NCI-H128 (cell line): ENCODE measurements around the gene GAB4.
"Not testable (repeated sequence)": the region's sequence is repeated elsewhere in the genome, so short reads cannot be mapped to it uniquely, and the experiment has no call there.

ENCODE experiments used
- DNase-seq: peaks from one replicate; lab custom pipeline; 2025; ENCODE audit not compliant: unreplicated experiment; lab: John Stamatoyannopoulos, UW

The GAB4 gene

DNA sequence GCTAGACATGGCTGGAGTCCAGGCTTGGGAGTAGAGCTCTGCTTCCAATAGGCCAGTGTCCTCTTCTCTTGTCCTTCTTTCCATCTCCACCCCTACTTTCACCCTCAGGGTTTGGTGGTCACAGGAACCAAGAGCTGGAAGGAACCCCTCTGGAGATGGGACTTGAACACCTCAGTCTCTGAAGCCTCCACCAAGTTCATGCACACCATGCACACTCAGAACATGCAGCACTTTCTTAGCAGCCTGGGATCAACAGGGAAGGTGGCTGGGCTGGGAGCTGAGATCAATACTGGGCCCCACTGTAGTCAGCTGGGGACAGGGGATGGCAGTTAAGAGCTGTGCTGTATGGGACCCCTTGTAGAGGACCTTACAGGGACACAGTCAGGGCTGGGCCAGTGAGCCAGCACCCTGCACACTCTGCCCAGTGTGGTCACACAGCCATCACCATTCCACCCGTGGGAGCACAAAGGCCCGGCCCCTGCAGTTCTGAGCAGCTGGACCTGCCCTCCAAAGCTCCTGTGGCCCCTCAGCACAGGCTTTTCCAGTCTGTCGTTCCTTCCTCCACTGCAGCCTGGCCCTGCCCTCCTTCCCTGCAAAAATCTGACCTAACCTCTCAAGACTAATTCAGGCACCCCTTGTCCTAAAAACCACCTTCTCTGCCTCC, 47.7 kb downstream of the GAB4 start:
- DNase-seq = no peak

DNA sequence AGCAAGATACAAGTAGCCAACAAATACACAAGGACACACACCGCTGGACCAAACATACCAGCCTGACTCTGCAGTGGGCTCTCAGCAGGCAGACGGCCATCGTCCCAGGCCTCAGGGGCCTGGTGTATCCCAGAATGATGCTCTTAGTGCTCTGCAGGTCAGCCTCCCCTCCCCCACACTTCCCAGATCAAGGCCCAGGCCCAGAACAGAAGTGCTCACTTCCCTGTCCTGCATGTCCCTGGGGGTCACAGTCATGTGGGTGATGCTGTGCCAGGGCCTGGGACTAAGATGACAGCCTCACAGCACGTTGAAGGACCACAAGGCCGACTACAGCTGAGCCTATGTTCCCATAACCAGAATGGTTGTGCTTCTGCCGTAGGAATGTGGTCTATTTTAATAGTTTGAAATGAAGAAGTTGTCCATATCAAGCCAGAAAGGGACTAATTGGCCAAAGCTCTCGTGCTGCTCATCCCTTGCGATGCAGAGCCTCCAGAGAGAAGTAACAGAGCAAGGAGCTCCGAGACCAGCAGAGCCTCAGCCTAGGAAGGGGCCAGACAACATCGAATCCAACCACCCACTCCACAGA, 48.6 kb downstream of the GAB4 start:
- DNase-seq = no peak

DNA sequence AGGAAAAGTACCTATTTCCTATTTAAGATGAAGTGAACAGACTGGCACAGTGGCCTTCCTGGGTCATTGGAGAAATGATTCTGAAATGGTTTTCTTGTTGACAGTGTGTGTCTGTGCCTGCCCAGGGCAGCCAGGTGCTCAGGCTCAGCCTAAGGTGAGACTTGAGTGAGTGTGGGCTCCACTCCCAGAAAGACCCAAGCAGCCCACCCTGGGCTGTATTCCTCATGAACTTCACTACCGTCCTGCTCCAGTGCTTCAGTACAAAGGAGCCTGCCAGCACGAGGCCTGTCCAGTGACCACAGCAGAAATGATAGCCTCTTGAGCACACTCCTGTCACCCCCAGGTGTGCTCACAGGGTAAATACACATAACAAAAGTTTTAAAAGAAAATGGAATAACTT, 49.5 kb downstream of the GAB4 start:
- DNase-seq = no peak

DNA sequence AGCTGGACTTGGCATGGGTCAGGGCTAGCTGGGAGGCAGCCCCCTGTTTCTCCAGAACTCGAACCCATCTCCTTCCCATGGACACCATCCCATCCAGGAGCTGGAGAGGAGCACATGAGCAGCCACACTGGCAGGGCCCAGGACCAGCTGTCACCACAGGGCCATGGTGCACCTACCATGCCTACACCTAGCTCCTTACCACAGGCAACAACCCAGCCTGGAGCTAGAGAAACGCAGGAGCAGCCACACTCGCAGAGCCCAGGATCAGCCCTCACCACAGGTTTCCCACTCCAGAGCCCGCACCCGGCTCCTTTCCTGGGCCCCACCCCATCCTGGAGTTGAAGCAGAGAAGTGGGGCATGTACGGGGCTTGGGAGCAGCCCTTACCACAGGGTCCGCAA, 50.2 kb downstream of the GAB4 start:
- DNase-seq = no peak

DNA sequence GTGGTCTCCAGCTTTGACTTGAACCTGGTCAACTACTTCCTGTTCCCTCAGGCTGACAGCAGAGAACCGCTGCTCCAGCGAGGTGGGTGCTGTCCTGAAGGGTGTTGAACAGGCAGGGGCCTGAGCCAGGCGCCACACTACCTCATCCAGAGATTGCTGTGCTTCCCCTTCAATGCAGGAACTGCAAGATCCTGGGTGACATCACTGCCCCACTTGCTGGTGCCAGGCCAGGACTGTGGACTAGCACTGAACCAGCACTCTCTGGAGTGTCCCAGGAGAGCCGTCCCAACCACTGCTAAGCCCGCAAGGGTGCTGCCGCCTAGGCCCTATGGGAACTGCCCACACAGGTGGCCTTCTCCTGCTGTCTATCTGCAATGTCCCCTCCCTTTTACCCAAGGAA, 51.7 kb downstream of the GAB4 start:
- no peak for DNase-seq

DNA sequence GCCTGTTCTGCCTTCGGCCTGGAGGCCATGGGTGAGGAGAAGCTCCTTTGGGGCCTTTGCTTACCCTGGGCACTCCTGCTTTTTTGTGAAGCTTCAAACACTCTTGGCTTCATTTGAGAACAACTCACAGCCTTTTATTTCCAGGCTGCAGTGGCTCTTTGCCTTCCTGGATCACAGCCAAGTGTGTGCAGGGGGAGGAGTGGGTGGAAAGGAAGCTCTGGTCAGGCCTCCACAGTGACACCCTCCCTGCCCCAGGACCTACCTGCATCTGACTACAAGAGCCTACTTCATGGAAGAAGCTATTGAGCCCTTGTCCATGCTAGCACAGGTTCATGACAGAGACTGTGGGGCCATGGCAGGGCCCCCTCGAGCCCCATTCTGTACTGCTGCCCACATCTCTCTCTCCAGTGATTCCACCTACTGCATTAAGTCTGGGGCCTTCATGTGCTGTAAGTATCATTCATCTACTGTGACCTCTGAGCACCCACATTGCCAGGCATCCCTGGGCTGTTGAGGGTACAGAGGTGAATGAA, 52.3 kb downstream of the GAB4 start:
- no peak for DNase-seq

DNA sequence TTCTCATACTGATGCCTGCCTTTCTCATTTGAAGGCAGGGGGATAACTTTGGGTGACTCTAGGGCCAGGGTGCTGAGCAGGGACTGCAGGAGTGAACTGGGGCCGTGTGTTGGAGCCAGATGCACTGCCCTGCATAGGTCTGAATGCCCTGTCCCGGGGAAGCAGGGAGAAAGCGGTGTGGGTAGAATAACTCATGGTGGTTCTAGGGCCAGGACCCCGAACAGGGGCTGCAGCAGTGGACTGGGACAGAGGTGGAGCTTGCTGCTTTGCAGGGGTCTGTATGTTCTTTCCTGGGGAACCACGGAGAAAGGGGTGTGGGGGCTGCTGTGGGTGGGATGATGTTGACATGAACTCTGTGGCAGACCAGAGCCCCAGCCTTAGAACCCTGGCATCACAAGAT, 52.9 kb downstream of the GAB4 start:
- no peak for DNase-seq

DNA sequence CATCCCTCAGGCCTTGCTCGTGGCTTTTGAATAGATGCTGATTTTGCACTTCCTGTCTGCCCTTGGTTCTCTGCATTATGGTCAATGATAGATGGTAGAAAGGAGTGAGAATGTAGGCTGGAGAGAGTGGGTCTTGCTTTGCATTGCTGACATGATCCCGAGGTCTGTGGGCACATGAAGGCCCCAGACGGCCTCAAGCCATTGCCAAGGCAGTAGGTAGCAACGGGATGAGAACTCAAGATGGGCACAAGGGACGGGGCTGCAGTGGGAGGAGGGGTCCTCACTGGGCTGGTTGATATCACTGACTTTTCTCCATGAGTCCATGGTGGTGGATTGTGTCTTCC, 54.0 kb downstream of the GAB4 start:
- DNase-seq = no peak

DNA sequence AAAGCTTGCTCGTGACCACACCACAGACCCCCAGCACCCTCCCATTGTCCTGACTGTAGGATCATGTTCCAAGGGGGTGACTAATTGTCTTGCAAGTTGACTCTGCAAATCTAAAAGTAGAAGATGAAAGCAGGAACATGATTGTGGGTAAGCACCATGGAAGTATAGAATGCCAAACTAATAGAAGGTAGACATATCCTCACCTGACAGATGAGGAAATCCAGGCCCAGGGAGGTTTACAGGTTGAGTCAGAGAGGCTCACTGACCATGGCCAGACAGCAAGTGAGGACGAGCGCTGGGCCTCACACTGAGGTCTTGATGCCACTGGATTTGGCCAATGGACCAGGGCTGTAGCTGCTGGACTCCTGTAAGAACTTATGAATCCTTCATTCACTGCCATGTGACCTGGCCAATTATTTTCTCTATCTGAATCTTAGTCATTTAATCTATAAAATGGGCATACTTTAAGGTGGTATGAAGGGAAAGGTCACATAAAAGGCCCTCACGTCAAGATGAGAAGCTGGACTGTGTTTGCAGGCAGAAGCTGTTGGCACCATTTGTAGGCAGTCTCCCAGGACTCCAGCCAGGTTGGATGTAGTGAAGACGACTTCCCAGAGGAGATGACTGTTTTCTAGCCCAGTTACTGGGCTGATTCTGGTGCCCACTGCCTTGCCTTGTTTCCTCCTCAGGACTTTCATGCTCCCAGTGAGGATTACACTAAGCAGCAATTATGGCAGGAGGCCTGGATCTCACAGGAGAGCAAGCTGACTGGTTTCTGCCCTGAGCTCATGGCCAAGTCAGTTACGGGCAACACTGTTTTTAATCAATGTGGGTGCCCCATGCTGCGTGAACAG, 54.6 kb downstream of the GAB4 start:
- no peak for DNase-seq

DNA sequence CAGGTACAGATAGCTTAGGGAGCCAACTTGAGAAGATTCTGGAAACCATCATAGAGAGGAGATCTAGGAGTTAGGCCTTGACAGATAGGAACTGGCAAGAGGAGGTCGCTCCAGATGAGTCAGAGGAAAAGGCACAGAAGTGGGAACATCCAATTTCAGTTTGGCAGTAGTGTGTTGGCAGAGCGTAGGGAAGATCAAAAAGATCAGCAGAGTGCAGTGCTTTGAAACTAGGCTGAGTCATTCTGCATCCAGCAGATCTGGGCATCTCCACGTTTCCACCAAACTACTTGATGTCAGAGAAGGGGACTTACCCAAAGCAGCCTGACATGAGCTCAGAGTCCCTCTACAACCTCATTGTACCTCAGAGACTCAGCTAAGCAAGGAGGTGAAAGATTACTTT, 58.5 kb downstream of the GAB4 start:
- no peak for DNase-seq

DNA sequence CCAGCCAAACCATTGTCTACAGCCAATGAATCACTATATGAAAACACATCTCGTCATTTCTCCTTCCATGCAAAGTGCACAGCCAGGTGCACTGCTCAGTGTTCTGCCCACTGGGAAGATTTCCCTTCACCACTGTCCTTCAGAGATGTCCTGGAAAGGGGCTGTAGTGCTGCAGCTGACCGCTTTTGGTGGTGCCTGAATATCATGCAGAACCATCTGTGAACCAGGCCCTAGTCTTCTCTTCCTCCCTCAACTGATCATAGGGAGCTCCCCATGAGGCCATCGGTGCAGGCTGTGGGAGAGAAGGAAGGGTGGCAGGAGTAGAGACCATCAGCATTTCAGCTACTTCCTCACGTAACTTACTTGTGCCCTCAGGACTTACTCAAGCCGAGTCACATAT, 70.2 kb downstream of the GAB4 start:
- no peak for DNase-seq

DNA sequence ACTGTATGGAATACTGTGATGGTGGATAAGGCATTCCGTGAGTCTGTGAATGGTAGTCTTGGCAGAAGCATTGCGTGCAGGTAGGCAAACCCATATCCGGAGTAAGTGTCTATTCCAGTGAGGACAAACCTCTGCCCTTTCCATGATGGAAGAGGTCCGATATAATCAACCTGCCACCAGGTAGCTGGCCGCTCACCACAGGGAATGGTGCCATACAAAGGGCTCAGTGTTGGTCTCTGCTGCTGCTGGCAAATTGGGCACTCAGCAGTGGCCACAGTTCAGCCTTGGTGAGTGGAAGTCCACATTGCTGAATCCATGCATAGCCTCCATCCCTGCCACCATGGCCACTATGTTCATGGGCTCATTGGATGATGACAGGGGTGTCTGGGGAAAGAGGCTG, 70.8 kb downstream of the GAB4 start:
- DNase-seq = not testable (repeated sequence)

DNA sequence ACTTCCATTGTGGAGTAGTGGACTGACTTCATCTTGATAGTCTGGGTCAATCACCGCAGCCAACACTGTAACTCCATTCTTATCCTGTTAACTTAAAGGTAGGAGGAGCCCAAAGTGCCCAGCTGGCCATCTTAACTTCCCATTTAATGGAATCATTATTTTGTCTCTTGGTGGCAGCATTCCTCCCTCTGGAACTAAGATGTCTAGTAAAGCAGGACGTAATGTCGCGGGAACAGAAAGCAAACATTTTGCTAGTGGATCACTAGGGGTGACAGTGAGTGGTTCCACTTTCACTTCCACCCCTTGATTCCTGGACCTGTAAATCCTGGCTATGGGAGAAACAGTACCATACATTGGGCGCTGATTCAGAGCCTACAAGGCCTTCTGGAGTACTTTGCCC, 71.4 kb downstream of the GAB4 start:
- no peak for DNase-seq

DNA sequence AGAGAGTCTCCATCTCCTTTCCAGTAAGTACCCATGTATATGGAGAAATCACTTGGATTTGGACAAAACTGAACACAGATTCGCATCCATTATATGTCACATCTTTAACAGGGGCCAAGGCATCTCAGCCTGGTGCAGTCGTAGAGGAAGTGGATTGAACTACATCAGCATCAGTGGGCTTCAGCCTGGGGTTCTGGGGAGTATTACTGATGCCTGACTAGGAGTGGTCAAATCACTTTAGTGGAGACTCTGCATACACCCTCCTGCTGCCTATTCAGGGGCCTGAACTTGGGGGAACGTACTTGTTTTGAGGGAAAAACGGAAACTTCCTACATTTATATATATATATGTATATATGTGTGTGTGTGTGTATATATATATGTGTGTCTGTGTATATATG, 72.8 kb downstream of the GAB4 start:
- DNase-seq = no peak

DNA sequence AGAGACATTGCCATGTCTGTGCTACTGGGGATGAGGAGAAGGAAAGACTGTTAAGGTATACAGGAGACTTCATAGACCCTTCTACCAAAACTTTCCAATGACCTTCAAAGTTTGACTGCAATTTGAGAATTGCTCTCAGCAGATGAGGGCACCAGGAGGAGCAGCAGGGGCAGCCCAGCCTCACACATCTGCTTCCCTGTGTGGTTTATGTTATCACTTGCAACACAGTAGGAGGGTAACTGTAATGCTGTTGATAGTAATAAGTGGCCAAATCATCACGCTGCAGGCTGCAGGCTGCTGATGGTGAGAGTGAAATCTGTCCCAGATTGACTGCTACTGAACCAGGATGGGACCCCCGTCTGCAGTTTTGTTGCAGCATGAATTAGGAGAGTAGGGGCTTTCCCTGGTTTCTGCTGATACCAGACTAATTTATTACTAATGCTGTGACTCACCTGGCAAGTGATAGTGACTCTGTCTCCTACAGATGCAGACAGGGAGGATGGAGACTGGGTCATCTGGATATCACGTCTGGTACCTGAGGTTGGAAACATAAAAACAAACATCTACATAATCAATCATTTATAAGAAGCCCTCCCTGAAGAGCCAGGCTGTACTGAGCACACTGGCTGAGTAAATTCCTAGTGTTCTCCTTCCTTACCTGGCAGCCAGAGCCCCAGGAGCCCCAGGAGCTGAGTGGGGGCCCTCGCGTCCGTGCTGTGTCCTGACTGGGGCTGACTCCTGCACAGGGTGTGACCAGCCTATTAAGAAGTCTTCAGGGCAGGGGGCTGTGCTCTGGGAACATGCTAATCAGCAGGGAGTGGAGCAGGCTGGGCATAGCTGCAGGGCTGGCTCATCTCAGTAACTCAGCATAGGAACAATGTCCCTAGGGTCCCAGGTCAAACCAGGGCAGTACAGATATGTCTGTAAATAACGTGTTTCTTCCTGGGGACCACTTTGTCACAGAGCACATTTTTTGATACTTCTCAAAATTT, 74.4 kb downstream of the GAB4 start:
- DNase-seq = no peak

DNA sequence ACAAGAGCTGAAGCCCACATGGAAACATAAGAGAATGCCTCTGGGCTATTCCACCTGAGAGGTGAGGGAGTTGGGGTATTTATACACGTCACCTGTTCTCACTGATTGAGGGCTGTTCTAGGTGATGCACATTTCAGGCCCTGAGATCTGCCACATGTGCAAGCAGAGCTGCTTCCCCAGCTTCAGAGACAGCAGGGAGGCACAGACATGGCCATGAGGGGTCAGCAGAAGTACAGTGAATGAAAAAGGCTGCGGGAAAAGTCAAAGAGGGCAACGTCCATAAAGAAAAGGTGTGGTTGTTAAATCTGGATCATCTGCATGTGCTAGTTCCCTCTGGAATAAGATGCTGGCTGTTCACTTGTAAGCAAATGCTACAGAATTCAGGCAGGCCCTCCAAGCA, 75.4 kb downstream of the GAB4 start:
- no peak for DNase-seq

DNA sequence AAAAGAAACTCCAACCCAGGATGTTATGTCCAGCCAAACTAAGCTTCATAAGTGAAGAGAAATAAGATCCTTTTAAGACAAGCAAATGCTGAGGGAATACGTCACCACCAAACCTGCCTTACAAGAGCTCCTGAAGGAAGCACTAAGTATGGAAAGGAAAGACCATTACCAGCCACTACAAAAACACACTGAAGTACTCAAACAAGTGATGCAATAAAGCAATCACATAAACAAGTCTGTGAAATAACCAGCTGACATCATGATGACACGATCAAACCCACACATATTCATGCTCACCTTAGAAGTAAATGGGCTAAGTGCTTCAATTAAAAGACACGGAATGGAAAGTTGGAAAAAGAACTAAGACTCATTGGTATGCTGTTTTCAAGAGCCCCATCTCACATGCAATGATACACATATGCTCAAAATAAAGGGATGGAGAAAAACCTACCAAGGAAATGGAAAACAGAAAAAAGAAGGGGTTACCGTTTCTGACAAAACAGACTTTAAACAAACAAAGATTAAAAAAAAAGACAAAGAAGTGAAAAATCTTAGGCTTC, 82.5 kb downstream of the GAB4 start:
- no peak for DNase-seq

DNA sequence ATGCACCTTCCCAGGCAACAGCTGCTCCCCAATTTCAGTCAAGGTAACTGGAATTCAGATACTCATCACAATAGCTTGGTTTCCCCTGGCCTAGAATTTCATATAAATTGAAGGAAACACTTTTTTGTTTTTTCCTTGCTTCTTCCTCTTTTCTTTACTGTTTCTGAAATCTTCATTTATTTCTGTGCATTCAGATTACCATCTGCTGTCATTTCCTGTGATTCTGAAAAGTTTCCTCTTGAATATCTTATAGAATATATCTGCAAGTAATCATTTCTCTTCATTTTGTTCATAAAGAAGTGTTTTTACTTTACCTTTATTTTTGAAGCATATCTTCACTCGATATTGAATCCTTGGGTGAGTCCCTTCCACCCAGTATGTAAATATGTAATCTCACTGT, 85.3 kb downstream of the GAB4 start:
- no peak for DNase-seq

DNA sequence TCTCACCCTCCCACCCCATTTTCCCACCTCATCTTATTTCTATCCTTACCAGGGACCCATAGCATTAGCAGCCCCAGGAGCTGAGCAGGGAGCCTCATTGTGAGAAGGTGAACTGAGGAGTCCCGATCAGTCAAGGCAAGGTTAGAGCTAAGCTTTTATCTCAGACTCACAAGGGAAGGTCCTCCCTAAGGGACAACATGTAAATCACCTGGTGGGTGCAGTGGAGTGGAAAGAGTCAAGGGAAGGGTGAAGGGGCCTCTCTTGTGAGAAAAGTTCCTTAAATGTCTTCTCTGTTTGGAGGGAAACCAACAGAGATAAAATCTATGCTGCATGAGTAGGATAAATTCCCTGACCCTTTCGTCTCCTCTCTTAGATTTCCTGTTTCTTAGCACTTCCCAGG, 85.9 kb downstream of the GAB4 start:
- DNase-seq = no peak

DNA sequence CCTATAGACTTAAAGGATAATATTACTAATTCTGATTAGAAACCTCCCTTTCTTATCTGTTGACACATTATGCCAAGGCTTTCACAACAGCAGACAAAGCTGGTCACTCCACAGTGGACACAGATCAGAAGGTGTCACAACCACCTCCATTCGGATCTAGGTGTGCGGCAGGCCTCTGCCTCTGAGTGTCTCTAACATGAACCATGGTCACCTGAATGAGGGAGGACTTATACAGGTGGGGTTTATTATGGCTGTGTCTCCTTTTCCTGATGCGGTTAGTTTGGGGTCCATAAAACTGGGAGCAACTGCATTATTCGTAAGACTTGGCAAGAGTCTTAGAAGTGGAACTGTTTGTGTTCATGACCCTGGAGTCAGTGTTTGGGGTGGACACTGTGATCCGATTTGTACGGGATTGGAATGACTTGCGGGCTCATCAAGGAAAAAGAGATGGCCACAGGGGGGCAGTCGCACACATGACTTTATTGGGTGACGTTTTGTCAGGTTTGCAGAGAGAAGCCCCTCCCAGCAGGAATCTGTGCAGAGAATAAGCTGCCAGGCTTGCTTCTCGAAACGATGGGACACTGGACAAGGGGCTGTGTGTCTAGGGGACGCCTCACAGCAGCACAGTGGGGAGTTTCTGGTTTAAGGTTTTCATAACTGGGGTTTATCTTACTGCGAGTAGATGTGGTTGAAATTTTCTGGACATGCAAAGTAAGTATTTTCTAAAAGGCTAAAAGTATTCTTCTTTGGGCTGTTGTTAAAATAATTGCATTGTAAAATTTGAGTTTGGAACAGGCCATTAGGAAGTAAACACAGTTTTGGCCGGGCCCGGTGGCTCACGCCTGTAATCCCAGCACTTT, 90.6 kb downstream of the GAB4 start:
- peak; percentile 28 for DNase-seq
